Ishikawa (cell line): ENCODE results near the gene BIRC5.
A peak's percentile ranks its signal among the peaks of the same experiment; 100 is the strongest.

ENCODE experiments used
- CEBPB ChIP-seq: IDR thresholded peaks from 2 replicates; pipeline ENCODE4 v1.6.1; 2012
- CREB1 ChIP-seq: IDR thresholded peaks from 2 replicates; pipeline ENCODE4 v1.6.1; 2012; ENCODE audit warnings: low read depth
- EGR1 ChIP-seq: IDR thresholded peaks from 2 replicates; pipeline ENCODE4 v1.6.1; 2012
- EP300 ChIP-seq: IDR thresholded peaks from 2 replicates; pipeline ENCODE4 v1.6.1; 2012; ENCODE audit warnings: borderline replicate concordance
- FOXM1 ChIP-seq: IDR thresholded peaks from 2 replicates; pipeline ENCODE4 v1.6.1; 2012; ENCODE audit warnings: low read depth, borderline replicate concordance
- NFIC ChIP-seq: IDR thresholded peaks from 2 replicates; pipeline ENCODE4 v1.6.1; 2012
- RAD21 ChIP-seq: IDR thresholded peaks from 2 replicates; pipeline ENCODE4 v1.6.1; 2012; ENCODE audit warnings: low read depth
- REST ChIP-seq: IDR thresholded peaks from 2 replicates; pipeline ENCODE4 v1.6.1; 2012; ENCODE audit warnings: low read depth, mild to moderate bottlenecking
- TAF1 ChIP-seq: IDR thresholded peaks from 2 replicates; pipeline ENCODE4 v1.6.1; 2012; ENCODE audit warnings: low read depth, mild to moderate bottlenecking
- TCF12 ChIP-seq: IDR thresholded peaks from 2 replicates; pipeline ENCODE4 v1.6.1; 2012; ENCODE audit warnings: low read depth
- TEAD4 ChIP-seq: IDR thresholded peaks from 2 replicates; pipeline ENCODE4 v1.6.1; 2012
- YY1 ChIP-seq: IDR thresholded peaks from 2 replicates; pipeline ENCODE4 v1.6.1; 2012; ENCODE audit warnings: low read depth
- ZBTB7A ChIP-seq: IDR thresholded peaks from 2 replicates; pipeline ENCODE4 v1.6.1; 2012; ENCODE audit warnings: low read depth
- TF ChIP-seq, protein P1 (sequence below): IDR thresholded peaks from 2 replicates; pipeline ENCODE4 v1.6.1; 2012
- TF ChIP-seq, protein P2 (sequence below): IDR thresholded peaks from 2 replicates; pipeline ENCODE4 v1.6.1; 2012

Gene BIRC5

GRCh38 chr17:78184868-78185267 lies 29.2 kb upstream of the BIRC5 start:
- TF ChIP-seq, protein P1, sequence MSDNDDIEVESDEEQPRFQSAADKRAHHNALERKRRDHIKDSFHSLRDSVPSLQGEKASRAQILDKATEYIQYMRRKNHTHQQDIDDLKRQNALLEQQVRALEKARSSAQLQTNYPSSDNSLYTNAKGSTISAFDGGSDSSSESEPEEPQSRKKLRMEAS: no peak
- TF ChIP-seq TCF12: no peak
- no peak for TF ChIP-seq EGR1
- no peak for TF ChIP-seq REST
- no peak for TF ChIP-seq YY1
- no peak for TF ChIP-seq NFIC
- TF ChIP-seq TAF1: no peak

DNA sequence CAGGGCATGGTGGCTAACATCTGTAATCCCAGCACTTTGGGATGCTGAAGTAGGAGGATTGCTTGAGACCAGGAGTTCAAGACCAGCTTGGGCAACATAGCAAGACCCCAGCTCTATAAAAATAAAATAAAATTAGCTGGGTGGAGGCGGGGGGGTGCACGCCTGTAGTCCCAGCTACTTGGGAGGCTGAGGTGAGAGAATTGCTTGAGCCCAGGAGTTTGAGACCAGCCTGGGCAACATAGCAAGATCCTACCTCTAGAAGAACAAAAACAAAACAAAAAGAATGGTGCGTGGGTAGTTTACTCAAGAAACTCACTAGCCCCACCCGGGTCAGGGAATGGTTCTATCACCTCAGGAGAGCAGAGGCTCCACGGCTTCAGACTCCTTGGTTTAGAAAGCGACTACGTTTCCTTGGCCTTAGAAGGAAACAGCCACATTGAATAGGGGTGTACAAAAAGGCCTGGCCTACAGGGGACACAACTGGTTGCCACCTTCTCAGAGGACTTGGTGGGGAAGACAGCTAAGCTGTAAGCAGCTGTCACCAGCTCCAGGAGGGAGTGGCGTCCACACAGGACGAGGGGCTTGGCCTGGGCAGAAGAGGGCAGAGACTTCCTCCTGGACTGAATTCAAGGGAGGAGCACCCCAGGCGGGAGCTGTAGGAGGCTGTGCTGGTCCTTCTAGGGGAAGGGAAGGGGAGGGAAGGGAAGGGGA lies 27.9 kb upstream of the BIRC5 start:
- TF ChIP-seq REST (no peak), NFIC (no peak), RAD21 (no peak), EP300 (no peak), EGR1 (no peak), TEAD4 (no peak), TCF12 (no peak), CEBPB (no peak), FOXM1 (no peak), ZBTB7A (no peak), CREB1 (no peak), YY1 (no peak), TAF1 (no peak)
- TF ChIP-seq, protein P2, sequence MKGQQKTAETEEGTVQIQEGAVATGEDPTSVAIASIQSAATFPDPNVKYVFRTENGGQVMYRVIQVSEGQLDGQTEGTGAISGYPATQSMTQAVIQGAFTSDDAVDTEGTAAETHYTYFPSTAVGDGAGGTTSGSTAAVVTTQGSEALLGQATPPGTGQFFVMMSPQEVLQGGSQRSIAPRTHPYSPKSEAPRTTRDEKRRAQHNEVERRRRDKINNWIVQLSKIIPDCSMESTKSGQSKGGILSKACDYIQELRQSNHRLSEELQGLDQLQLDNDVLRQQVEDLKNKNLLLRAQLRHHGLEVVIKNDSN: no peak
- TF ChIP-seq, protein P1: no peak

DNA sequence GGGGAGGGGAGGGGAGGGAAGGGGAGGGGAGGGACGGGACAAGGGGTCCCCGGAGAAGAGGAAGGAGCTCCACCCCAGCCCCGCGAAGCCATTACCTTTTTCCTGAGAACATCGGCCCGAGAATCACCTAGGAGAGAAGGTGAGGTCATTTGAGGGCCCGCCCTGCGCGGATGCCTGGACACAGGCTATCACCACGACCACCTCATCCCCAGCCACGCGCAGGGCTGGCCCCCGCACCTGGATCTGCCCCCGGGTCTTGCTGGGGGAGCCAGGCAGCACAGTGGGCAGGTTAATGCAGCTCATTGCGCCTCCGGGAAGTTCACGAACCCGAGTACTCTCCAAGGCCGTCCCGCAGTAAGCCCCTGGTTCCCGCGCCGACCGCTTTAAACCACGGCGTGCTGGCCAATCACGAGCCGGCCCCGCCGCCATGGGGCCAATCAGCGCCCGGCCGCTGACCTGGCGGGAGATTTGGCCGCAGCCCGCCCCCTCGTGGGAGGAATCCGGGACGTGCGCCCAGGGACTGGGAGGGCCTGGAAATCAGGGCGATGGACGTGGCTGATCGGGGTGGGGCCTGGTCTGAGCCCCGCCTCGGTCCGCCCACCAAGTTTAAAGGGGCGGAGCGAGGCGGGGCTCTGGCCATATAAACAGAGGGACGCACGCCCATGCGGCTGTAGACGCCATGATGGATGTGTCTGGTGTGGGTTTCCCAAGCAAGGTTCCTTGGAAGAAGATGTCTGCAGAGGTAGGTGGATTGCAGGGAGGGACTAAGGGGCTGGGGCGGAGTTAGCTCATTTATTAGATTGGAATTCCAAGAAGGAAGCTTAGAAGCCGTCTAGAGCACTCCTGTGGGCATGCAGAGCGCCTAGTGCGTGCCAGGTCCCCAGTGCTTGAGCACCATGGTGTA lies 27.1 kb upstream of the BIRC5 start, which contains the start of the genes AFMID and TK1:
AFMID (plus strand) TSS at position 671 of the 904 bp plus-strand sequence; CDS start at position 680, 9 bp downstream.
TK1 (minus strand) TSS at position 361 of the 904 bp plus-strand sequence; CDS start at position 303, 58 bp downstream.
- TF ChIP-seq TCF12: no peak
- peak; percentile 23; the same call in 1 of the 2 replicates for TF ChIP-seq CREB1
- no peak for TF ChIP-seq RAD21
- peak; percentile 90 for TF ChIP-seq FOXM1
- TF ChIP-seq, protein P2: peak; percentile 46
- TF ChIP-seq, protein P1: peak; percentile 78
- no peak for TF ChIP-seq NFIC
- TF ChIP-seq TAF1: peak; percentile 58; the same call in 1 of the 2 replicates
- TF ChIP-seq EGR1: 0 out of 2 replicates have a peak, but pooled peaks have one; percentile 22
- TF ChIP-seq ZBTB7A: peak; percentile 51; the same call in 1 of the 2 replicates
- TF ChIP-seq YY1: peak; percentile 90
- no peak for TF ChIP-seq CEBPB
- peak; percentile 95 for TF ChIP-seq TEAD4

- TF ChIP-seq CREB1: no peak
- no peak for TF ChIP-seq ZBTB7A
- no peak for TF ChIP-seq TEAD4
- TF ChIP-seq RAD21: no peak
- no peak for TF ChIP-seq EP300
- TF ChIP-seq YY1: no peak
- TF ChIP-seq REST: no peak
- TF ChIP-seq, protein P2: no peak
- TF ChIP-seq, protein P1: no peak
- no peak for TF ChIP-seq FOXM1
- no peak for TF ChIP-seq TCF12
- no peak for TF ChIP-seq TAF1
- no peak for TF ChIP-seq CEBPB
- TF ChIP-seq NFIC: no peak
- no peak for TF ChIP-seq EGR1
These were observed 17.3 kb upstream of the BIRC5 start for GRCh38 chr17:78196716-78197115.
